EL (cell line): ENCODE data around the gene STAB1.

Experiments
- DNase-seq: peaks from one replicate; pipeline ENCODE4 v3.0.0-alpha.2; 2016

The STAB1 gene

DNA sequence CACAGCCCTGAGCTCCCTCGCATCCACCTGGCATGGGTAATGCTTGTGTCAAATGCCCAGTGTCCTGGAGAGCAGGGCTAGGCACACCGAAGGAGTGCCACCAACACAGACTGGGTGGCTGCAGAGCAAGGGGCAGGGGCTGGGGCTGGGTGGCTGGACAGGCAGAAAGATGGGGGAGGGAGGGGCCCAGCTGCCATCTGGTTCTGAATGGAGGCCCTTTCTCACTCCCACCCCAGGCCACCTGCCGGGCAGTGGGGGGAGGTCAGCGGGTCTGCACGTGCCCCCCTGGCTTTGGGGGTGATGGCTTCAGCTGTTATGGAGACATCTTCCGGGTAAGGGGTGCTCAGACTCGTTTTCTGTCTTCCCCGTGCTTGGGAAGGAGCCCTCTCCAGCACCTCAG is 17.0 kb downstream of the STAB1 start:
- DNase-seq, result no peak

DNA sequence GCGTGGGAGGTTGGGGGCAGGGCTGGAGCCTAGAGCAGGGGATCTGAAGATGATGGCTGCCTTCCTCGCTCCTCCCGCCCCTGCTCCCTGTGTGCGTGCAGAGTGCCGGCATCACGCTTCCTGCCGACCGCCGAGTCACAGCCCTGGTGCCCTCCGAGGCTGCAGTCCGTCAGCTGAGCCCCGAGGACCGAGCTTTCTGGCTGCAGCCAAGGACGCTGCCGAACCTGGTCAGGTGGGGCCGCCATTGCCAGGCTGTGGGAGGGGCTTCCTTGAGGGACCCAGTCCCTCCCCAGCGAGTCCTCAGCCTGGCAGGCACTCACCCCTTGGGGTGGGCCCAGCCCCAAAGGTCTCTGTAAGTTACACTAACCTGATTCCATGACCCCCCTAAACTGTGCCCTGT is 17.6 kb downstream of the STAB1 start:
- DNase-seq, result no peak

GRCh38 chr3:52513281-52513680 is 18.1 kb downstream of the STAB1 start:
- no peak for DNase-seq

GRCh38 chr3:52514576-52514975 is 19.4 kb downstream of the STAB1 start:
- DNase-seq, result no peak

DNA sequence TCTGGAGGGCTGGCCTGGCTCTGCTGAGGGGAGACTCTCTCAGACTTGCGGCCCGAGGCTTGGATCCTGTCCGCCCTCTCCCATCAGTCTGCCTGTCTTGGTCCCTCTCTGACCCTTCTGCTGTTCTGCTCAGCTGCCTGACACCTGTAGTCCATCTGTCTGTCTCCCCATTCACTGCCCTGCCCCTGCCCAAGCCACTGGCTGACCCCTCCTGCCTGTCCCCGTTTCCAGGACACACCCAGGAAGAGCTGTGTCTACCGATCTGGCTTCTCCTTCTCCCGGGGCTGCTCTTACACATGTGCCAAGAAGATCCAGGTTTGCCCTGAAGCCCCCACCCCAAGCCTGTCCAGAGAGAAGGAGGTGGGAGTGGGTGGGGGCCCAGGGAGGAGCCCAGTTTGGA is 20.1 kb downstream of the STAB1 start:
- DNase-seq, result no peak

- no peak for DNase-seq
Observed at GRCh38 chr3:52516509-52517195, 21.5 kb downstream of the STAB1 start.

DNA sequence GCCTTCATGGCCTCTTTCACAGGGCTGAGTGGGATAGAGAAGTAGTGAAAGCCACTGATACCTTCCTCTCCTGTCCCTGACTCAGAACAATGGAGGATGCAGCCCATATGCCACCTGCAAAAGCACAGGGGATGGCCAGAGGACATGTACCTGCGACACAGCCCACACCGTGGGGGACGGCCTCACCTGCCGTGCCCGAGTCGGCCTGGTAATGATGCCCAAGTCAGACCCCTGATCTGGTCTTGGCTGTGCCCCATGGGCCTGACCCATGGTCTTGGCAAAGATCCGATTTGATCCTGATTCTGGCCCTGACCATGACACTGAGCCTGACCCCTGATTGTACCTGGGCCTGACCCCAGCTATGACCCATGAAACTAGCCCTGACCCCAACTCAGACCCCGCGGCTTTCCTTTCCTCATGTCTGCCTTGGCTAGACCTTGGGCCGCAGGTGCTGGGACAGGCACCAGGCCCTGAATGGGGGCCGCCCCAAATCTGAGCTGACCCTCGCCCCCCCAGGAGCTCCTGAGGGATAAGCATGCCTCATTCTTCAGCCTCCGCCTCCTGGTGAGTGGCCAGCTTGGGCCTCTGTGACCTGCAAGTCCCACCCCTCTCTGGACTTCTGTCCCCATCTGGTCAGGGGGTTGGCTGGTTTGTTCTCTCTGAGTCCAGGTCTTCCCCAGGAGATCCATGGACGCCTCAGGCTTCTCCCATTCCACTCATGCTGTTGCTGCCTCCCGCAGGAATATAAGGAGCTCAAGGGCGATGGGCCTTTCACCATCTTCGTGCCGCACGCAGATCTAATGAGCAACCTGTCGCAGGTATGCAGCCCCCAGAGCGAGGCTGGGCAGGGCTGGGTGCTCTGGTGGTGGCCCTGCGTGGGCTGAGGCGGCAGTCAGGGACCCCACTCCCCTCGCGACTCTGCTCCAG is 22.9 kb downstream of the STAB1 start:
- no peak for DNase-seq

- DNase-seq, result peak; percentile 19
Observed at GRCh38 chr3:52518723-52519444, 23.7 kb downstream of the STAB1 start.

DNA sequence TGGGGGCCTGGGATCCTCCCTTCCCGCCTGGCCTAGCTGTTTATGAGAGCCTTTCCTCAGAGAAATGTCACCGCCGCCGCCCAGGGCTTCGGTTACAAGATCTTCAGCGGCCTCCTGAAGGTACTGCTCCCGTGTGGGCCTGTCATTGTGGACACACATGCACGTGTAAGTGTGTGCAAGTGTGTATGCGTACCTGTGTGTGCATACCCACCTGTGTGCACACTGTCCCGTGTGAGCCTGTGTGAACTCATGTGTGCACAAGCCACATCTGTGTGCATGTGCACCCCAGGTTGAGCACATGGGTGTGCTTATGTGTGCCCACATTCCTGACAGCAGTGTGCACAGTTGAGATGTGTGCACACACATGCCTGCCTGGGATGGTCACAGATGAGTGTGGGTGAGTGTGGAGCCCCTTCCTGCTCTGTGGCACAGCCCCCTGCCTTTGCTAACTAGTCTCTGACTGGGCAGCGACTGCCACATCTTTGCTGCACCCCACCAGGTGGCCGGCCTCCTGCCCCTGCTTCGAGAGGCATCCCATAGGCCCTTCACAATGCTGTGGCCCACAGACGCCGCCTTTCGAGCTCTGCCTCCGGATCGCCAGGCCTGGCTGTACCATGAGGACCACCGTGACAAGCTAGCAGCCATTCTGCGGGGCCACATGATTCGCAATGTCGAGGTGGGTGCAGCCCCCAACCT is 24.5 kb downstream of the STAB1 start:
- no peak for DNase-seq

DNA sequence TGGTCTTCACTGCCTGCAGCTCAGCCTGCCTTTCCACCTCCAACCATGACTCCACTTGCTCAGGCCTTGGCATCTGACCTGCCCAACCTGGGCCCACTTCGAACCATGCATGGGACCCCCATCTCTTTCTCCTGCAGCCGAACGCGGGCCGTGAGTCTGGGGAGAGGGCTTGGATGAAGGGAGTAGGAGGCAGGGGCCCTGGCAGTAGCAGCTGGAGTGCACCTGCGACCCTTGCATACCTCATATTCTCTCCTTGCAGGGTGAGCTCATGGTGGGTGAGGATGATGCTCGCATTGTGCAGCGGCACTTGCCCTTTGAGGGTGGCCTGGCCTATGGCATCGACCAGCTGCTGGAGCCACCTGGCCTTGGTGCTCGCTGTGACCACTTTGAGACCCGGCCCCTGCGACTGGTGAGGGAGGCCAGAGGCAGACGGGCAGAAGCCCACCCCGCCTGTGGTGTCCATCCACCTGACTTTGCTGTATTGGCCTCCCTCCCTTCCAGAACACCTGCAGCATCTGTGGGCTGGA is 25.1 kb downstream of the STAB1 start:
- DNase-seq, result no peak

DNA sequence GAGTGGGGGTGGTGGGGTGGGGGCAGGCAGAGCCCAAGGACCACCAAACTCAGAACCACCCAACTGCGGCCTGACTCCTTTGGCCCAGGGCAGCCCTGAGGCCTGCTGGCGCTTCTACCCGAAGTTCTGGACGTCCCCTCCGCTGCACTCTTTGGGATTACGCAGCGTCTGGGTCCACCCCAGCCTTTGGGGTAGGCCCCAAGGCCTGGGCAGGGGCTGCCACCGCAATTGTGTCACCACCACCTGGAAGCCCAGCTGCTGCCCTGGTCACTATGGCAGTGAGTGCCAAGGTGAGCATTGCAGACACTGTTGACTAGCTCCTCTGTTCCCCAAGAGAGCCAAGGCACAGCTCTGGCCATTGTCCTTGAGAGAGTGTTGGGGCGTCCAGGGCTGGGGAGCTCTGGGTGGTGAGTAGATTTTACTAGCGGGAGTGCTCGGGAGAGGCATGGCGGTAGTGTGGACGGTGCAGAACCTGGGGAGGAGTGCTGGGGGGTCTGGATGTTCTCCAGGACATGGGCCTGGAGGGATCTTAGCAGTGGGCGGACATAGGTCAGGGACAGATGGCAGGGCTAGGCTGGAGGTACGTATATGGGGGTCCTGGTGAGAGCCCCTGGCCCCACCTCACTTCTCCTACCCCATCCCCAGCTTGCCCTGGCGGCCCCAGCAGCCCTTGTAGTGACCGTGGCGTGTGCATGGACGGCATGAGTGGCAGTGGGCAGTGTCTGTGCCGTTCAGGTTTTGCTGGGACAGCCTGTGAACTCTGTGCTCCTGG is 25.8 kb downstream of the STAB1 start:
- DNase-seq, result no peak

GRCh38 chr3:52521488-52521824 is 26.3 kb downstream of the STAB1 start:
- no peak for DNase-seq

- DNase-seq, result no peak
Observed at GRCh38 chr3:52521881-52522650, 26.9 kb downstream of the STAB1 start.

- DNase-seq, result no peak
Observed at GRCh38 chr3:52522651-52523251, 27.6 kb downstream of the STAB1 start.

DNA sequence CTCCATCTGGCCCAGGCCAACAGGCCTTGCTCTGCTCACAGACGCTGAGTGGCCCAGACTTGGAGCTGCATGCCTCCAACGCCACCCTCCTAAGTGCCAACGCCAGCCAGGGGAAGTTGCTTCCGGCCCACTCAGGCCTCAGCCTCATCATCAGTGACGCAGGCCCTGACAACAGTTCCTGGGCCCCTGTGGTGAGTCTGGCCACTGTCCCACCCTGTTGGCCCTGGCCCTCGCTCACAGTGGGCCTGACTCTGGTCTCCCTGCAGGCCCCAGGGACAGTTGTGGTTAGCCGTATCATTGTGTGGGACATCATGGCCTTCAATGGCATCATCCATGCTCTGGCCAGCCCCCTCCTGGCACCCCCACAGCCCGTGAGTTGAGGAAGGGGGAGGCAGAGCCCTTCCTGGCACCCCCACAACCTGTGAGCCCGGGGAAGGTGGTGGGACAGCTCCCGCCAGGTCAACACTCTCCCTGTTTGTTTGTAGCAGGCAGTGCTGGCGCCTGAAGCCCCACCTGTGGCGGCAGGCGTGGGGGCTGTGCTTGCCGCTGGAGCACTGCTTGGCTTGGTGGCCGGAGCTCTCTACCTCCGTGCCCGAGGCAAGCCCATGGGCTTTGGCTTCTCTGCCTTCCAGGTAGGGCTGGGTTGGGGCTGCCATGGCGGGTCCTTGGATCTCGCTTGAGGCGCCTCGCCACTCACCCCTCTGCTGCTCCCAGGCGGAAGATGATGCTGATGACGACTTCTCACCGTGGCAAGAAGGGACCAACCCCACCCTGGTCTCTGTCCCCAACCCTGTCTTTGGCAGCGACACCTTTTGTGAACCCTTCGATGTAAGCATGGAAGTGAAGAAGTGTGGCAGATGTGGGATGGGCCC is 28.5 kb downstream of the STAB1 start:
- DNase-seq, result no peak

- DNase-seq, result no peak
Observed at GRCh38 chr3:52524258-52524751, 29.2 kb downstream of the STAB1 start.

- no peak for DNase-seq
Observed at GRCh38 chr3:52524752-52525679, 29.9 kb downstream of the STAB1 start.
